HAP-1 (cell line): ENCODE measurements around the gene ISG15.

Experiments
- DNase-seq, 2 experiments: peaks; one replicate each; pipeline ENCODE4 v3.0.0-alpha.2; 2016 to 2020; ENCODE audit warnings: low spot score in 2 of 2
- H3K27me3 ChIP-seq: fragments of 250-450 bp; sonication (Bioruptor Pico); 2 replicates; pipeline ENCODE4 v1.5.1; 2020; ENCODE audit warnings: low read depth, mild to moderate bottlenecking, moderate library complexity
- H3K36me3 ChIP-seq: fragments of 250-450 bp; sonication (Bioruptor Pico); replicated peaks from 2 replicates; pipeline ENCODE4 v1.5.1; 2020; ENCODE audit warnings: mild to moderate bottlenecking
- H3K4me1 ChIP-seq: fragments of 250-450 bp; sonication (Bioruptor Pico); 2 replicates; pipeline ENCODE4 v1.5.1; 2020; ENCODE audit warnings: mild to moderate bottlenecking
- H3K4me3 ChIP-seq: fragments of 250-450 bp; sonication (Bioruptor Pico); 2 replicates; pipeline ENCODE4 v1.5.1; 2020; ENCODE audit warnings: mild to moderate bottlenecking, moderate library complexity
- H3K9me3 ChIP-seq: fragments of 250-450 bp; sonication (Bioruptor Pico); 2 replicates; pipeline ENCODE4 v1.5.1; 2020; ENCODE audit warnings: mild to moderate bottlenecking, moderate library complexity
- in situ Hi-C: fragments of 300-500 bp; cut with MboI; formaldehyde crosslinking; loops from 3 replicates; pipeline ENCODE4 v1.14.3; 2020; ENCODE audit warnings: low sequenced_read_pairs, inconsistent platforms, mixed read lengths

The ISG15 gene

DNA sequence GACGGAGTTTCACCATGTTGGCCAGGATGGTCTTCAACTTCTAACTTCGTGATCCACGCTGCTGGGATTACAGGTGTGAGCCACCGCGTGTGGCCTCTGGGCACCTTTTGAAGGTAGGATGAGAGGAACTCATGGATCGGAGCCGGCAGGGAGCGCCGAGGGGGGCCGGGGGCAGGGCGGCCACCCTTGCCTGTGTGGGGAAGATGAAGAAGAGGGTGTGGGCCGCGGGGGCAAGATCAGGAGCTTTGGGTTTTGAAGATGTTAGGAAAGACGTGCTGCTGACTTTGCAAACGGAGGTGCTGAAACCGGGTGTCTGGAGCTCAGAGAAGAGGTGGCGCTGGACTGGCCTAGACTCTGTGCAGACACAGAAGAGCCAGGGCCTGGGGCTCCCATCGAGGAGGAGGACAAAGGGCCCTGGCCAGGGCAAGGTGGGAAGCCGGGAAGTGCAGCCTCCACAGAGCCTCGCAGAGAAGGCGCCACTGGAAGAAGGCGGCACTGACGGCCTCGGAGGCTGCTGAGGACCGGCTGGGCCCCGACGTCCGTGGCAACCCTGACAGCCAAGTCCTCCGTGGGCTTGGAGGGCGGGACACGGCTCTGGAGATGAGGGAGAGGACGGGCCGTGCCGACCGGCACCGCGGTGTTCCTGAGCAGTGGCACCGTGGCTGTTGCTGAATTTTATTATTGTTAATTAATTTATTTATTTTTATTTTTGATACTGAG, 47.1 kb downstream of the ISG15 start:
- no peak for DNase-seq
- Histone ChIP-seq H3K9me3 (no peaks in the 10 kb centered on the region), H3K4me1 (peaks cover 10% of the 10 kb centered on the region), H3K27me3 (no peaks in the 10 kb centered on the region), H3K4me3 (peak overlapping the region; percentile 47), H3K36me3 (peaks cover 1% of the 10 kb centered on the region; the same call in 1 of the 2 replicates)
- in situ Hi-C loops, result no loop called here

DNA sequence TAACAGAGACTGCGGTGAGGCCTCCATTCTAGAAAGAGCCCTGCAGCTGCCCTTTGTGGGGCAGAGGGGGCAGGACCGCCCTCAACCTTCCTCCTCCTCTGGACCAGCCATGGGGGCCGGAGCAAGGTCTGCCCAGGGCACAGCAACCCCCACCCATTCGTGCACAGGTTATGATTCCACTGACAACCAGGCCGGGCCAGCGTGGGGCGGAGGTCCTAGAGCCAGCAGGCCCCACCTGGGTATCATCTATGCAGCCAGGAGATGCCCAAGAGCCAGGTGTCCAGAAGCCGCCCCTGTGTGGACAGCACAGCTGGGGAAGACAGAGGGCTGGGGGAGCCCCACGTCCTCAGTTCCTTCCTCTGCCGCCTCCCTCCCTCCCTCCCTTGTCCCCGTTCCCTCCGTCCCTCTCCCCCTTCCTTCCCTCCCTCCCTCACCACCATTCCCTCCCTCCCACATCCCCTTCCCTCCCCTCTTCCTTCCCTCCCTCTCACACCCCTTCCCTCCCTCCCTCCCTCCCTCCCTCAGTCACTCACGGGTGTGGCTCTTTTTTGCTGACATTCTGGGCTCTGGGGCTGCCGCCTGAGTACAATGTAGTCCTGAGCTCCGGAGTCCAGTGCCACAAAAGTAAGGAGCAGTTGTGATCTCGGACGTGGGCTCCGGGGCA, 48.5 kb downstream of the ISG15 start:
- peaks cover 10% of the 10 kb centered on the region for H3K4me1 ChIP-seq
- H3K4me3 ChIP-seq, result no peak overlapping the region
- no peak for DNase-seq
- no peaks in the 10 kb centered on the region for H3K9me3 ChIP-seq
- H3K27me3 ChIP-seq, result no peaks in the 10 kb centered on the region
- in situ Hi-C loops, result no loop called here
- H3K36me3 ChIP-seq, result no peaks in the 10 kb centered on the region

GRCh38 chr1:1062348-1063163, 49.3 kb downstream of the ISG15 start:
- no peaks in the 10 kb centered on the region for H3K9me3 ChIP-seq
- no peak for DNase-seq
- peaks cover 10% of the 10 kb centered on the region for H3K4me1 ChIP-seq
- H3K27me3 ChIP-seq, result no peaks in the 10 kb centered on the region
- H3K36me3 ChIP-seq, result no peaks in the 10 kb centered on the region
- in situ Hi-C loops, result no loop called here
- H3K4me3 ChIP-seq, result no peak overlapping the region

GRCh38 chr1:1063261-1063944, 50.1 kb downstream of the ISG15 start:
- peaks cover 10% of the 10 kb centered on the region for H3K4me1 ChIP-seq
- H3K27me3 ChIP-seq, result no peaks in the 10 kb centered on the region
- no peaks in the 10 kb centered on the region for H3K36me3 ChIP-seq
- in situ Hi-C loops, result no loop called here
- no peak for DNase-seq
- no peaks in the 10 kb centered on the region for H3K9me3 ChIP-seq
- H3K4me3 ChIP-seq, result no peak overlapping the region; the same call in 1 of the 2 replicates
